H1 (cell line): ENCODE data around the gene SETD1B. TPM values are rescaled to one million over a fixed set of nuclear protein-coding genes. Genes with fewer than 3 reads are reported as not detected.

Source experiments
- CTCF ChIA-PET: fragments of 300-600 bp; sonication (Branson Sonifier 250); formaldehyde crosslinking; loops from one replicate; lab custom pipeline; 2021; ENCODE audit not compliant: partially characterized antibody; lab: Charles Lee
- POLR2A ChIA-PET: fragments of 300-600 bp; sonication (Branson Sonifier 250); formaldehyde crosslinking; loops from one replicate; lab custom pipeline; 2021; ENCODE audit warnings: inconsistent platforms; ENCODE audit not compliant: partially characterized antibody; lab: Charles Lee
- DNase-seq, 2 experiments: peaks; one replicate each; pipeline versions ENCODE4 v3.0.0 to v3.0.0-alpha.2; 2010 to 2022; ENCODE audit warnings: low spot score in 2 of 2, low read depth in 1 of 2, mixed read lengths in 1 of 2
- FAIRE-seq: peaks from 2 replicates; lab custom pipeline; 2011; peaks lifted over from hg19 to GRCh38; lab: Jason Lieb, UNC
- H2AFZ ChIP-seq: 2 replicates; pipeline ENCODE4 v1.8.1; 2012; ENCODE audit warnings: low read length, inconsistent platforms
- H2AK5ac ChIP-seq: 2 replicates; pipeline ENCODE4 v1.6.1; 2013; ENCODE audit warnings: low read depth, low read length
- H2BK120ac ChIP-seq: replicated peaks from 2 replicates; pipeline ENCODE3; 2013; ENCODE audit warnings: low read depth, low read length, inconsistent platforms
- H2BK12ac ChIP-seq: 2 replicates; pipeline ENCODE4 v1.6.1; 2013; ENCODE audit warnings: low read depth, low read length
- H2BK15ac ChIP-seq: 2 replicates; pipeline ENCODE4 v1.6.1; 2013; ENCODE audit warnings: low read length
- H2BK20ac ChIP-seq: 2 replicates; pipeline ENCODE4 v1.6.1; 2013; ENCODE audit warnings: low read length
- H2BK5ac ChIP-seq: 2 replicates; pipeline ENCODE4 v1.6.1; 2013; ENCODE audit warnings: low read depth, low read length
- H3K14ac ChIP-seq: 2 replicates; pipeline ENCODE4 v1.6.1; 2013; ENCODE audit warnings: inconsistent platforms; ENCODE audit not compliant: insufficient read length
- H3K18ac ChIP-seq: 2 replicates; pipeline ENCODE4 v1.6.1; 2013; ENCODE audit warnings: low read length; ENCODE audit errors: extremely low read depth
- H3K23ac ChIP-seq: 2 replicates; pipeline ENCODE4 v1.6.1; 2013; ENCODE audit warnings: inconsistent platforms; ENCODE audit not compliant: insufficient read length
- H3K23me2 ChIP-seq: 2 replicates; pipeline ENCODE4 v1.6.1; 2013; ENCODE audit warnings: low read depth, low read length
- H3K27ac ChIP-seq: 2 replicates; pipeline ENCODE4 v1.6.1; 2011; ENCODE audit warnings: low read depth, low read length, inconsistent platforms
- H3K27me3 ChIP-seq, 4 experiments: replicated peaks in 1 of 4; 1 replicate in 1 of 4; 2 replicates in 3 of 4; pipeline versions ENCODE4 v1.6.1 to v1.8.1; 2011 to 2013; ENCODE audit warnings: low read length in 3 of 4, mild to moderate bottlenecking in 3 of 4, inconsistent platforms in 2 of 4, mixed read lengths in 2 of 4, moderate library complexity in 1 of 4; ENCODE audit not compliant: control insufficient read depth in 3 of 4, insufficient read depth in 3 of 4; ENCODE audit errors: extremely low read depth in 1 of 4
- H3K36me3 ChIP-seq, 4 experiments: 2 replicates each; pipeline versions ENCODE4 v1.6.1 to v1.8.1; 2011 to 2013; ENCODE audit warnings: mild to moderate bottlenecking in 4 of 4, low read length in 3 of 4, moderate library complexity in 2 of 4, control low read depth in 1 of 4, inconsistent platforms in 1 of 4; ENCODE audit not compliant: insufficient read depth in 4 of 4, control insufficient read depth in 2 of 4
- H3K4ac ChIP-seq: replicated peaks from 2 replicates; pipeline ENCODE3; 2013; ENCODE audit warnings: low read length, low read depth, mixed read lengths, inconsistent platforms; ENCODE audit not compliant: insufficient read length
- H3K4me1 ChIP-seq, 4 experiments: replicated peaks in 1 of 4; 1 replicate in 1 of 4; 2 replicates in 3 of 4; pipeline versions ENCODE4 v1.6.1 to v1.8.1; 2011 to 2013; ENCODE audit warnings: low read length in 3 of 4, inconsistent platforms in 2 of 4, mixed read lengths in 1 of 4; ENCODE audit not compliant: insufficient read depth in 4 of 4, control insufficient read depth in 3 of 4
- H3K4me2 ChIP-seq, 2 experiments: 2 replicates each; pipeline versions ENCODE4 v1.6.1 to v1.8.1; 2011 to 2013; ENCODE audit warnings: low read depth in 2 of 2, low read length in 2 of 2, control low read depth in 1 of 2, inconsistent platforms in 1 of 2, mild to moderate bottlenecking in 1 of 2; ENCODE audit not compliant: insufficient read depth in 1 of 2
- H3K4me3 ChIP-seq, 4 experiments: fragments of 200-600, 300-600 bp in 1 of 4; sonication (generic), shearing (Covaris generic), sonication (Bioruptor Twin) in 1 of 4; 2 replicates each; pipeline versions ENCODE4 v1.5.1 to v1.8.1; 2011 to 2016; ENCODE audit warnings: low read length in 4 of 4, low read depth in 3 of 4, control low read depth in 2 of 4, inconsistent platforms in 2 of 4, mild to moderate bottlenecking in 2 of 4, mixed read lengths in 1 of 4, moderate library complexity in 1 of 4; ENCODE audit not compliant: insufficient read depth in 2 of 4; ENCODE audit errors: extremely low read depth in 1 of 4
- H3K56ac ChIP-seq: replicated peaks from 2 replicates; pipeline ENCODE3; 2013; ENCODE audit warnings: low read depth, mild to moderate bottlenecking, mixed read lengths, low read length, inconsistent platforms; ENCODE audit not compliant: insufficient read length
- H3K79me1 ChIP-seq: 2 replicates; pipeline ENCODE4 v1.6.1; 2013; ENCODE audit warnings: low read depth, low read length, control low read depth
- H3K79me2 ChIP-seq, 2 experiments: 2 replicates each; pipeline versions ENCODE4 v1.6.1 to v1.8.1; 2012 to 2013; ENCODE audit warnings: low read length in 2 of 2, mild to moderate bottlenecking in 2 of 2, inconsistent platforms in 1 of 2; ENCODE audit not compliant: insufficient read depth in 2 of 2, control insufficient read depth in 1 of 2
- H3K9ac ChIP-seq, 4 experiments: replicated peaks in 1 of 4; 1 replicate in 1 of 4; 2 replicates in 3 of 4; pipeline versions ENCODE4 v1.6.1 to v1.8.1; 2011 to 2013; ENCODE audit warnings: low read depth in 3 of 4, low read length in 3 of 4, control low read depth in 2 of 4, mild to moderate bottlenecking in 2 of 4, moderate library complexity in 2 of 4, inconsistent platforms in 1 of 4; ENCODE audit errors: extremely low read depth in 1 of 4
- H3K9me3 ChIP-seq, 2 experiments: 2 replicates each; pipeline versions ENCODE4 v1.6.1 to v1.8.1; 2012 to 2013; ENCODE audit warnings: mild to moderate bottlenecking in 2 of 2, moderate library complexity in 2 of 2, control low read depth in 1 of 2, inconsistent platforms in 1 of 2, low read depth in 1 of 2, low read length in 1 of 2, mixed read lengths in 1 of 2; ENCODE audit not compliant: insufficient read depth in 2 of 2
- H4K20me1 ChIP-seq, 2 experiments: replicated peaks in 1 of 2; 2 replicates each; pipeline versions ENCODE3 to v1.8.1; 2011 to 2013; ENCODE audit warnings: inconsistent platforms in 2 of 2, low read length in 2 of 2, mild to moderate bottlenecking in 1 of 2; ENCODE audit not compliant: insufficient read depth in 2 of 2, control insufficient read depth in 1 of 2
- H4K5ac ChIP-seq: 2 replicates; pipeline ENCODE4 v1.6.1; 2013; ENCODE audit warnings: low read length, low read depth, mixed read lengths, inconsistent platforms; ENCODE audit not compliant: insufficient read length
- H4K8ac ChIP-seq: 2 replicates; pipeline ENCODE4 v1.8.0; 2013; ENCODE audit warnings: mild to moderate bottlenecking, moderate library complexity, low read length, inconsistent platforms; ENCODE audit not compliant: insufficient read depth; ENCODE audit errors: extremely low read depth
- H4K91ac ChIP-seq: replicated peaks from 2 replicates; pipeline ENCODE3; 2013; ENCODE audit warnings: low read length, mixed read lengths, inconsistent platforms; ENCODE audit not compliant: insufficient read length
- JUN ChIP-seq: IDR thresholded peaks from 2 replicates; pipeline ENCODE4 v1.6.1; 2011; ENCODE audit warnings: low read depth, mild to moderate bottlenecking, improper control_type of control experiment, low read length
- JUND ChIP-seq: IDR thresholded peaks from 2 replicates; pipeline ENCODE4 v1.6.1; 2011; ENCODE audit warnings: mild to moderate bottlenecking, improper control_type of control experiment, low read length
- NRF1 ChIP-seq: IDR thresholded peaks from 2 replicates; pipeline ENCODE4 v1.6.1; 2011; ENCODE audit warnings: mild to moderate bottlenecking, low read depth, low read length, improper control_type of control experiment
- SAP30 ChIP-seq: fragments of 300-600 bp; sonication (generic); IDR thresholded peaks from 2 replicates; pipeline ENCODE4 v1.7.1; 2012; ENCODE audit warnings: low read length, moderate library complexity, mild to moderate bottlenecking, inconsistent platforms; ENCODE audit not compliant: insufficient read depth, insufficient replicate concordance
- TAF1 ChIP-seq: IDR thresholded peaks from 2 replicates; pipeline ENCODE4 v1.6.1; 2011; ENCODE audit warnings: mild to moderate bottlenecking, low read depth, low read length
- WGBS, 2 experiments: shearing (Covaris generic) in 1 of 2; methylation state at CpG; one replicate each; pipeline versions ENCODE4 v1.1.6 to v1.1.7; 2013 to 2015; ENCODE audit warnings: low lambda C conversion rate in 2 of 2, mixed read lengths in 2 of 2, inconsistent platforms in 1 of 2, low coverage in 1 of 2, missing lambda C conversion rate in 1 of 2; ENCODE audit not compliant: insufficient replicate concordance in 2 of 2, insufficient coverage in 1 of 2, insufficient read length in 1 of 2; ENCODE audit errors: extremely low coverage in 1 of 2, missing lambda C conversion rate in 1 of 2; 5-methylcytosine and 5-hydroxymethylcytosine counted together
- polyA plus RNA-seq, 7 experiments: library from polyadenylated mRNA; depleted of rRNA in 3 of 7; stranded (reverse) in 5 of 7; unstranded in 2 of 7; fragments of >200 nt in 5 of 7; fragments of 200-250 nt in 2 of 7; gene quantifications; 1 replicate in 5 of 7; 2 replicates in 1 of 7; 4 replicates in 1 of 7; pipeline versions ENCODE4 v1.2.1 to v1.2.3, GENCODE V29; 2011 to 2013; ENCODE audit warnings: missing spikeins in 2 of 7, mixed read lengths in 2 of 7
- total RNA-seq: library from RNA; stranded (reverse); fragmentation: NEBNext Ultra II Directional; extraction: Animal tissue kit (Norgen Biotek cat#: 25700); gene quantifications from 2 replicates; pipeline ENCODE4 v1.2.1, GENCODE V29; 2021
- TF ChIP-seq, protein P1 (sequence below): IDR thresholded peaks from 2 replicates; pipeline ENCODE4 v1.6.1; 2012; ENCODE audit warnings: low read length, inconsistent platforms

SETD1B gene
- total and polyA plus RNA-seq, 2 of the 8 experiments (the other 6 are each of a cell fraction or from before 2014, with no cell fraction given), result 1.3 to 17.7 TPM

DNA sequence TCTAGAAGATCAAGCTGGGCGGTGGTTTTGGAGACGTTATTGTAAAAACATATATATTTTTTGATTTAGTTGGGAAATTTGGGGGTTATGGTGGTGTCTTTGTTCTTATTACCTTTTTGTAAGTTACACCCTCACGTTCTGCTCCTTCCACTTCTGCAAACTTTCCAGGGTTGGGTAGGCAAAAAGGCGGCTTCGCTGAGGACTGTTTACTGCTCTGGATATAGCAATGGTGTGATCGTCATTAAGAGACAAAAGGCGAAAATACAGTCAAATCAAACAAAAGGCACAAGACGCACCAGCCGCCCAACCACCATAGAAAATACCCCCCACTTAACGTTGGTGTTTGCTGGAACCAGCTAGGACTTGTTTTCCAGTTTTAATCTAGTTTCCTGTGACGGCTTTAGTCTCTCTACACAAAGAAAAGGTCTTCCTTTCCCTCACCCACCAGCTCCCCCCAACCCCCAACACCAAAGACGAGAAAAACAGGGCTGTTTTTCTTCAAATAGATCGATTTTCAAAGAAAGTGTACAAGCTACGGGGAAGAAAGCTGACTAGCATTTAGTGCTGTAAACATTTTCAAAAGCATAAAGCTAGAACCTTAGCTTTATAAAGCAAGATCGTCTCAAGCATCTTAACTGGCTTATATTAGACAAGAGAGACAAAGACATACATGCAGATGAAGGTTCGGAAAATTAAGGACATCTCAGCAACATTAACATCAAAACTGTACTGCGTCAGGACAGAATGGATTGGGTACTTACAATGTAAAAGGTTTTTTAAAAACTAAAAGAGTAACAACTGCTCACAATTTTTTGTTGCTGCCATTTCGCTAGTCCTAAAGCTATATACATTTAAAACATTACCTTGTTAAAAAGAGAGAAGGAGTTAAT lies 2.0 kb upstream of the SETD1B start:
- no peak overlapping the region for H2BK15ac ChIP-seq
- FAIRE-seq (no peak), DNase-seq (no peak)
- CTCF ChIA-PET, result interaction anchor here (0.6 to 12.0 kb wide), 7 partner anchors 6 to 133 kb away, joined by 3 to 363 read pairs (median 6); partner anchors contain the start of genes PSMD9 and RHOF
- H3K4ac ChIP-seq, result peak overlapping the region; percentile 87
- peaks cover 9% of the 10 kb centered on the region for H3K79me1 ChIP-seq
- peak overlapping the region; percentile 69 for H2AK5ac ChIP-seq
- H2BK5ac ChIP-seq, result peak overlapping the region; percentile 96
- H3K79me2 ChIP-seq, result peaks cover 0 to 43% of the 10 kb centered on the region in 2 experiments; a peak in 2 of 4 replicates
- WGBS, 2 experiments, result 2% methylated on average over 18 of the region's 18 CpGs; no CpG with 5 or more reads in 1 of the 2 experiments
- peak overlapping the region; percentile 100; the same call in 1 of the 2 replicates for H4K8ac ChIP-seq
- H2AFZ ChIP-seq, result no peak overlapping the region
- peak overlapping the region; percentile 51 for H2BK120ac ChIP-seq
- peak overlapping the region; percentile 93 to 100 (median 98) for H3K9ac ChIP-seq
- no peak overlapping the region for H2BK20ac ChIP-seq
- POLR2A ChIA-PET, result interaction anchor here (0.6 to 34.9 kb wide), 27 partner anchors 2 to 325 kb away, joined by 3 to 958 read pairs (median 3); partner anchors contain the start of genes CFAP251, ORAI1, PSMD9 and RHOF
- peaks cover 30% of the 10 kb centered on the region for H3K23me2 ChIP-seq
- H3K4me2 ChIP-seq, result peak overlapping the region; percentile 83 to 92
- peaks cover 0 to 16% (median 1%) of the 10 kb centered on the region in 4 experiments; a peak in 3 of 8 replicates for H3K36me3 ChIP-seq
- H3K4me1 ChIP-seq, result peaks cover 11 to 35% (median 25%) of the 10 kb centered on the region in 4 experiments
- peak overlapping the region; percentile 41; the same call in 1 of the 2 replicates for H2BK12ac ChIP-seq
- no peak overlapping the region for H3K14ac ChIP-seq
- peak overlapping the region; percentile 97 for H3K27ac ChIP-seq
- H4K5ac ChIP-seq, result peak overlapping the region; percentile 81
- no peaks in the 10 kb centered on the region for H3K27me3 ChIP-seq
- peak overlapping the region; percentile 93 for H3K56ac ChIP-seq
- H4K20me1 ChIP-seq, result peaks cover 8 to 10% of the 10 kb centered on the region in 2 experiments
- H3K4me3 ChIP-seq, result peak overlapping the region; percentile 70 to 88 (median 81)
- peak overlapping the region; percentile 72 for H3K18ac ChIP-seq
- H3K9me3 ChIP-seq, result no peaks in the 10 kb centered on the region
- no peak overlapping the region for H3K23ac ChIP-seq
- peak overlapping the region; percentile 83 for H4K91ac ChIP-seq
- no peak for TF ChIP-seq JUND
- no peak for TF ChIP-seq JUN
- peak; percentile 78 for TF ChIP-seq TAF1
- no peak for TF ChIP-seq SAP30
- TF ChIP-seq NRF1, result no peak
- TF ChIP-seq, protein P1, sequence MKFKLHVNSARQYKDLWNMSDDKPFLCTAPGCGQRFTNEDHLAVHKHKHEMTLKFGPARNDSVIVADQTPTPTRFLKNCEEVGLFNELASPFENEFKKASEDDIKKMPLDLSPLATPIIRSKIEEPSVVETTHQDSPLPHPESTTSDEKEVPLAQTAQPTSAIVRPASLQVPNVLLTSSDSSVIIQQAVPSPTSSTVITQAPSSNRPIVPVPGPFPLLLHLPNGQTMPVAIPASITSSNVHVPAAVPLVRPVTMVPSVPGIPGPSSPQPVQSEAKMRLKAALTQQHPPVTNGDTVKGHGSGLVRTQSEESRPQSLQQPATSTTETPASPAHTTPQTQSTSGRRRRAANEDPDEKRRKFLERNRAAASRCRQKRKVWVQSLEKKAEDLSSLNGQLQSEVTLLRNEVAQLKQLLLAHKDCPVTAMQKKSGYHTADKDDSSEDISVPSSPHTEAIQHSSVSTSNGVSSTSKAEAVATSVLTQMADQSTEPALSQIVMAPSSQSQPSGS, result no peak
